Left lung (tissue), 10 donors: ENCODE results near the gene IFI6. TPM values are rescaled to one million over a fixed set of nuclear protein-coding genes. Genes with fewer than 3 reads are reported as not detected.

Experiments used
- ATAC-seq: fragments of 200-7000 bp; cut with Tn5 transposase; one replicate; pipeline ENCODE4 v1.9.1; 2020; ENCODE audit warnings: moderate library complexity
- DNase-seq, 4 donors: peaks; one replicate each; pipeline ENCODE4 v3.0.0-alpha.2; 2013 to 2020
- H3K27ac ChIP-seq, 2 donors: fragments of 200-600 bp; sonication (generic) in 1 of 2; one replicate each; pipeline versions ENCODE4 v1.5.0 to v1.8.0; 2020 to 2021
- H3K27me3 ChIP-seq, 2 donors: fragments of 200-600 bp; sonication (generic) in 1 of 2; one replicate each; pipeline versions ENCODE4 v1.5.0 to v1.8.0; 2020 to 2021
- H3K36me3 ChIP-seq, 2 donors: fragments of 200-600 bp; sonication (generic) in 1 of 2; one replicate each; pipeline versions ENCODE4 v1.5.0 to v1.8.0; 2020 to 2021
- H3K4me1 ChIP-seq, 2 donors: fragments of 200-600 bp; one replicate each; pipeline ENCODE4 v1.8.0; 2021
- H3K4me3 ChIP-seq, 2 donors: fragments of 200-600 bp; sonication (generic) in 1 of 2; one replicate each; pipeline versions ENCODE4 v1.5.0 to v1.8.0; 2020 to 2021; ENCODE audit warnings: mild to moderate bottlenecking in 1 of 2
- H3K9me3 ChIP-seq, 2 donors: fragments of 200-600 bp; sonication (generic) in 1 of 2; one replicate each; pipeline versions ENCODE4 v1.5.0 to v1.8.0; 2020 to 2021
- CTCF ChIP-seq, 2 donors: fragments of 200-600 bp; sonication (generic) in 1 of 2; IDR thresholded peaks; one replicate each; pipeline versions ENCODE4 v1.5.0 to v1.8.0; 2021; ENCODE audit warnings: antibody characterized with exemption in 2 of 2
- intact Hi-C, 2 donors: fragments of 100-400 bp; cut with DNase I; formaldehyde crosslinking; loops; one replicate each; pipeline versions ENCODE4 v1.11.2 to v1.14.2; 2022
- polyA plus RNA-seq, 6 donors: library from polyadenylated mRNA; unstranded; fragments of 120-200 nt; gene quantifications; one replicate each; pipeline ENCODE4 v1.2.1, GENCODE V29; 2013; ENCODE audit not compliant: insufficient read length in 6 of 6
- total RNA-seq, 2 donors: library from RNA; stranded (reverse); fragmentation: NEBNext Ultra II Directional; extraction: Animal tissue kit (Norgen Biotek cat#: 25700); gene quantifications; one replicate each; pipeline ENCODE4 v1.2.1, GENCODE V29; 2021
- donor health status: DM: no; HTN: yes; CAD: no.
- donor health status: DM: no; HTN: no; CAD: no.

IFI6 gene
- total and polyA plus RNA-seq, 8 donors = 27.4 to 341 (median 29.5) TPM

DNA sequence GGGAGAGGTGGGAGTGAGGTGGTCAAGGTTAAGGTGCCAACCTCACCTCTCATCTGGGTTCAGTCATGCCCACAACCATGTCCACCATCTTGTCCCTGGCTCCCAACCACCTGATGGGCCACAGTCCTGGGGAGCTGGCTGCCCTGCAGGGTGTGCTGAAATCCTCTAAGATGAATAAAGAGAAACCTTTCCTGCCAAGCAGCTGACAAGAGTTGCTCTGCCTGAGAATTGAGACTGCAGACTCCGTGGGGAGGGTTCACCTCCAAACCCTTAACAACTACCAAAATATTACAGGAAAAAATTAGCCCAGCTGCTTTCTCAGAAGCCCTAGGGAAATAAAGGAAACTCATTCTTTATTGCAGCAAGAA, 21.8 kb downstream of the IFI6 start:
- ATAC-seq (no peak), DNase-seq (peak in 1 of 4 donors; percentile 22)
- Histone ChIP-seq H3K9me3 (no peaks in the 10 kb centered on the region), H3K36me3 (no peaks in the 10 kb centered on the region), H3K4me1 (peaks cover 6 to 52% of the 10 kb centered on the region in 2 donors), H3K4me3 (no peak overlapping the region), H3K27ac (peak overlapping the region; percentile 50 to 81), H3K27me3 (no peaks in the 10 kb centered on the region)
- intact Hi-C loops = no loop called here
- no peak for TF ChIP-seq CTCF (IDR thresholded peaks at IDR 0.05)

DNA sequence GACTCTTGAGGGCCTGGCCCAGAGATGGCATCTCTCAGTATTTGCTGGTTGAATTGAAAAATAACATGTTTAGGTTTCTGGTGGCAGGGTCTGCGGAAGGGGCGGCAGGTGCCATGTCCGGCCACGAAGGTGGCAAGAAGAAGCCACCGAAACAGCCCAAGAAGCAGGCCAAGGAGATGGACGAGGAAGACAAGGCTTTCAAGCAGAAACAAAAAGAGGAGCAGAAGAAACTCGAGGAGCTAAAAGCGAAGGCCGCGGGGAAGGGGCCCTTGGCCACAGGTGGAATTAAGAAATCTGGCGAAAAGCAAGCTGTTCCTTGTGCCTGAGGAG, 22.7 kb downstream of the IFI6 start:
- ATAC-seq = no peak
- Histone ChIP-seq H3K9me3 (no peaks in the 10 kb centered on the region), H3K36me3 (no peaks in the 10 kb centered on the region), H3K4me1 (peaks cover 6 to 50% of the 10 kb centered on the region in 2 donors), H3K27me3 (no peaks in the 10 kb centered on the region), H3K4me3 (no peak overlapping the region), H3K27ac (no peak overlapping the region)
- DNase-seq = peak in 1 of 4 donors; percentile 33
- intact Hi-C loops = no loop called here
- TF ChIP-seq CTCF (IDR thresholded peaks at IDR 0.05) = no peak

- no peaks in the 10 kb centered on the region for H3K9me3 ChIP-seq
- intact Hi-C loops = no loop called here
- H3K36me3 ChIP-seq = no peaks in the 10 kb centered on the region
- DNase-seq (peak in 1 of 4 donors; percentile 10), ATAC-seq (no peak)
- no peaks in the 10 kb centered on the region for H3K27me3 ChIP-seq
- TF ChIP-seq CTCF (IDR thresholded peaks at IDR 0.05) = no peak
- H3K4me1 ChIP-seq = peaks cover 6 to 54% of the 10 kb centered on the region in 2 donors
- H3K27ac ChIP-seq = no peak overlapping the region
- no peak overlapping the region for H3K4me3 ChIP-seq
Observed at GRCh38 chr1:27648602-27649305, 23.2 kb downstream of the IFI6 start.

GRCh38 chr1:27647328-27647727, 24.7 kb downstream of the IFI6 start:
- no peak for TF ChIP-seq CTCF (IDR thresholded peaks at IDR 0.05)
- ATAC-seq (no peak), DNase-seq (peak in 1 of 4 donors; percentile 23)
- intact Hi-C loops = no loop called here
- no peaks in the 10 kb centered on the region for H3K36me3 ChIP-seq
- no peak overlapping the region for H3K4me3 ChIP-seq
- peaks cover 6 to 53% of the 10 kb centered on the region in 2 donors for H3K4me1 ChIP-seq
- no peaks in the 10 kb centered on the region for H3K9me3 ChIP-seq
- H3K27me3 ChIP-seq = no peaks in the 10 kb centered on the region
- H3K27ac ChIP-seq = no peak overlapping the region

DNA sequence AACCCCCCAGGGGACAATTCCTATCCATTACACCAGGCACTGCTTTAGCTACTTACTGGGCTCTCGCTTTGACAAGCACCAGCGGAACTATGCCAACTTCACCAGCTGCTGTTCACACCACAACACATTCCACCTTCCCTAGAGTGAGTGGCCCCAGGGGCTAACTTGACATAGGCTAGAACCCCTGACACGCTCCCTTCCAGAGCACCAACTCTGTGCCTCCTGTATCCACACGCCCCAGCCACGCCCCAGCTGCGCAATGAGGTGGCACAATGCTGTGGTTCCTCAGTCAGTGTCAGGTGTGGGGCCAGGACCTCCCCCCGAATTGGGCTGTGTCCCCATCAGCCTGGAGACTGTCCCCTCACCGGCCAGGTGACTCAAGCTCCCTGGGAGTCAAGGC, 25.3 kb downstream of the IFI6 start:
- no peak overlapping the region for H3K4me3 ChIP-seq
- ATAC-seq (no peak), DNase-seq (peak in 2 of 4 donors; percentile 58 to 86)
- no peaks in the 10 kb centered on the region for H3K27me3 ChIP-seq
- no peaks in the 10 kb centered on the region for H3K9me3 ChIP-seq
- TF ChIP-seq CTCF (IDR thresholded peaks at IDR 0.05) = no peak
- intact Hi-C loops = no loop called here
- H3K36me3 ChIP-seq = no peaks in the 10 kb centered on the region
- H3K27ac ChIP-seq = no peak overlapping the region
- H3K4me1 ChIP-seq = peaks cover 6 to 49% of the 10 kb centered on the region in 2 donors
